MM.1S (cell line): ENCODE measurements around the gene TCF7.

Source experiments
- CTCF ChIP-seq: fragments of 300-600 bp; sonication (generic); IDR thresholded peaks from 2 replicates; pipeline ENCODE4 v1.5.1; 2016; ENCODE audit warnings: antibody characterized with exemption, low read length, mixed read lengths
- EZH2 ChIP-seq: fragments of 300-600 bp; sonication (generic); optimal IDR thresholded peaks from 2 replicates; pipeline ENCODE3; 2017; ENCODE audit warnings: low read depth, mild to moderate bottlenecking, antibody characterized with exemption, low read length, mixed read lengths

GRCh38 chr5:134114886-134115805 lies 665 bp downstream of the TCF7 start:
- TF ChIP-seq EZH2, result no peak
- TF ChIP-seq CTCF, result no peak
